Astrocyte of the cerebellum (primary cell): ENCODE data around the gene SNX25.

Experiments
- DNase-seq: peaks from one replicate; pipeline ENCODE4 v3.0.0-alpha.2; 2011; ENCODE audit warnings: low read depth
- H3K4me3 ChIP-seq: 2 replicates; pipeline ENCODE4 v1.5.1; 2011; ENCODE audit warnings: mild to moderate bottlenecking, low read depth, low read length, moderate library complexity
- CTCF ChIP-seq: IDR thresholded peaks from 2 replicates; pipeline ENCODE4 v1.5.1; 2012; ENCODE audit warnings: low read length, low read depth, moderate library complexity, mild to moderate bottlenecking; ENCODE audit errors: missing control alignments
- in situ Hi-C: cut with HindIII; loops from 2 replicates; pipeline ENCODE4 v1.10.0; 2017; ENCODE audit warnings: low sequenced_read_pairs

SNX25 gene

GRCh38 chr4:185382754-185383153 is 173.4 kb downstream of the SNX25 start:
- DNase-seq = no peak
- H3K4me3 ChIP-seq = no peak overlapping the region
- no peak for TF ChIP-seq CTCF
- in situ Hi-C loops = no loop called here

- no peak overlapping the region for H3K4me3 ChIP-seq
- TF ChIP-seq CTCF = no peak
- in situ Hi-C loops = no loop called here
- no peak for DNase-seq
Observed at GRCh38 chr4:185383451-185383850, 174.1 kb downstream of the SNX25 start.

- in situ Hi-C loops = no loop called here
- no peak for DNase-seq
- no peak for TF ChIP-seq CTCF
- no peak overlapping the region for H3K4me3 ChIP-seq
Observed at GRCh38 chr4:185384061-185384460, 174.7 kb downstream of the SNX25 start.

- TF ChIP-seq CTCF = no peak
- H3K4me3 ChIP-seq = no peak overlapping the region
- in situ Hi-C loops = no loop called here
- DNase-seq = no peak
Observed at GRCh38 chr4:185384930-185385331, 175.5 kb downstream of the SNX25 start.

GRCh38 chr4:185387957-185388356 is 178.6 kb downstream of the SNX25 start:
- no peak overlapping the region for H3K4me3 ChIP-seq
- in situ Hi-C loops = no loop called here
- DNase-seq = no peak
- no peak for TF ChIP-seq CTCF

- TF ChIP-seq CTCF = no peak
- DNase-seq = no peak
- in situ Hi-C loops = no loop called here
Observed at GRCh38 chr4:185390941-185391340, 181.5 kb downstream of the SNX25 start.

GRCh38 chr4:185392156-185392555 is 182.8 kb downstream of the SNX25 start:
- DNase-seq = no peak
- no peak overlapping the region for H3K4me3 ChIP-seq
- no peak for TF ChIP-seq CTCF
- in situ Hi-C loops = no loop called here

More at GRCh38 chr4:185390941-185391340, 181.5 kb downstream of the SNX25 start:
- no peak overlapping the region for H3K4me3 ChIP-seq
